HepG2 (cell line): ENCODE measurements around the gene ZDHHC14. TPM values are rescaled to one million over a fixed set of nuclear protein-coding genes. Genes with fewer than 3 reads are reported as not detected.

Experiments used
- ATAC-seq: fragments of 200-7000 bp; cut with Tn5 transposase; 3 replicates; pipeline ENCODE4 v1.9.1; 2020; ENCODE audit warnings: mild to moderate bottlenecking, moderate library complexity
- BruUV-seq: library from RNA; stranded (reverse); fragments of 400-500 nt; replicated peaks from 2 replicates; lab custom pipeline; 2021; lab: Mats Ljungman, UMichigan
- CTCF ChIA-PET: fragments of 300-600 bp; formaldehyde crosslinking; extraction: SDS; loops from one replicate; lab custom pipeline; 2021; ENCODE audit warnings: low total read pairs, inconsistent platforms, low intra/inter-chr PET ratio; lab: Yijun Ruan, JAX
- POLR2A ChIA-PET: fragments of 350-600 bp; sonication (Branson Sonifier 250); formaldehyde crosslinking; loops from one replicate; lab custom pipeline; 2020; ENCODE audit warnings: antibody characterized with exemption, inconsistent platforms; lab: Yijun Ruan, JAX
- DNase-seq: peaks from one replicate; pipeline ENCODE4 v3.0.0-alpha.2; 2015; ENCODE audit warnings: low spot score
- FAIRE-seq: peaks from 3 replicates; lab custom pipeline; 2011; peaks lifted over from hg19 to GRCh38; lab: Jason Lieb, UNC
- H2AFZ ChIP-seq: one replicate; pipeline ENCODE4 v1.6.1; 2011; ENCODE audit warnings: low read length, inconsistent platforms
- H3K27ac ChIP-seq: fragments of 300-600 bp; 3 replicates; pipeline ENCODE4 v1.8.0; 2011; ENCODE audit warnings: mixed run types, mild to moderate bottlenecking, mixed read lengths, low read length, inconsistent platforms; ENCODE audit not compliant: insufficient read depth; ENCODE audit errors: extremely low read length
- H3K27me3 ChIP-seq, 2 experiments: fragments of 200-600 bp in 1 of 2; 2 replicates in 1 of 2; 3 replicates in 1 of 2; pipeline versions ENCODE4 v1.6.0 to v1.8.0; 2011; ENCODE audit warnings: low read length in 2 of 2, mild to moderate bottlenecking in 2 of 2, moderate library complexity in 2 of 2, inconsistent platforms in 1 of 2; ENCODE audit not compliant: insufficient read depth in 2 of 2, control insufficient read depth in 1 of 2
- H3K36me3 ChIP-seq, 2 experiments: fragments of 200-600 bp in 1 of 2; replicated peaks in 1 of 2; 2 replicates in 1 of 2; 3 replicates in 1 of 2; pipeline versions ENCODE4 v1.5.1 to v1.8.0; 2011; ENCODE audit warnings: low read length in 2 of 2, inconsistent platforms in 1 of 2; ENCODE audit not compliant: insufficient read depth in 2 of 2, control insufficient read depth in 1 of 2
- H3K4me1 ChIP-seq: 2 replicates; pipeline ENCODE4 v1.5.1; 2012; ENCODE audit warnings: low read length, inconsistent platforms; ENCODE audit not compliant: insufficient read depth
- H3K4me2 ChIP-seq: 2 replicates; pipeline ENCODE4 v1.6.0; 2011; ENCODE audit warnings: low read depth, low read length, inconsistent platforms
- H3K4me3 ChIP-seq, 3 experiments: fragments of 200-600 bp in 1 of 3; sonication (generic), shearing (Covaris generic) in 1 of 3; replicated peaks in 1 of 3; 2 replicates each; pipeline ENCODE4 v1.5.1; 2011 to 2016; ENCODE audit warnings: low read length in 3 of 3, inconsistent platforms in 2 of 3, low read depth in 2 of 3, mild to moderate bottlenecking in 2 of 3, control low read depth in 1 of 3, mixed read lengths in 1 of 3; ENCODE audit not compliant: insufficient read depth in 1 of 3
- H3K79me2 ChIP-seq: one replicate; pipeline ENCODE4 v1.6.1; 2011; ENCODE audit warnings: low read length, inconsistent platforms; ENCODE audit not compliant: insufficient read depth
- H3K9ac ChIP-seq: 2 replicates; pipeline ENCODE4 v1.6.0; 2011; ENCODE audit warnings: mild to moderate bottlenecking, low read depth, low read length, inconsistent platforms; ENCODE audit not compliant: insufficient read depth
- H3K9me3 ChIP-seq: 2 replicates; pipeline ENCODE4 v1.5.1; 2012; ENCODE audit warnings: mild to moderate bottlenecking, low read length
- H4K20me1 ChIP-seq: 2 replicates; pipeline ENCODE4 v1.6.0; 2011; ENCODE audit warnings: inconsistent platforms, mild to moderate bottlenecking, low read length, moderate library complexity; ENCODE audit not compliant: insufficient read depth
- ZBTB38 ChIP-seq: sonication (generic); formaldehyde crosslinking; IDR thresholded peaks from 2 replicates; pipeline ENCODE4 v1.5.1; 2020; ENCODE audit warnings: mild to moderate bottlenecking, missing genetic modification reagents
- ZNF7 ChIP-seq: IDR thresholded peaks from 2 replicates; pipeline ENCODE4 v1.6.1; 2016; ENCODE audit warnings: missing biosample characterization, missing genetic modification reagents
- ZNF746 ChIP-seq: sonication (generic); formaldehyde crosslinking; IDR thresholded peaks from 2 replicates; pipeline ENCODE4 v1.8.0; 2022; ENCODE audit warnings: mild to moderate bottlenecking, missing genetic modification reagents
- WGBS: methylation state at CpG from one replicate; pipeline ENCODE4 v1.1.6; 2017; ENCODE audit warnings: low lambda C conversion rate; 5-methylcytosine and 5-hydroxymethylcytosine counted together
- in situ Hi-C: cut with HindIII; loops from 2 replicates; pipeline ENCODE4 v1.10.0; 2017; ENCODE audit warnings: low pct_unique_long_range_greater_than_20kb; ENCODE audit not compliant: extremely low pct_ligation_motif_present
- intact Hi-C: fragments of 100-400 bp; cut with micrococcal nuclease; formaldehyde crosslinking; loops from one replicate; pipeline ENCODE4 v1.10.0; 2022; ENCODE audit not compliant: unreplicated experiment
- polyA plus RNA-seq, 8 experiments: library from polyadenylated mRNA; depleted of rRNA in 3 of 8; stranded (reverse) in 7 of 8; unstranded in 1 of 8; fragments of >200 nt; fragmentation: Illumina TruSeq in 4 of 8; extraction: Trizol in 4 of 8; gene quantifications; 2 replicates each; pipeline versions ENCODE4 v1.2.1 to v1.2.3, GENCODE V29; 2011 to 2016; ENCODE audit warnings: low read depth in 4 of 8, missing spikeins in 1 of 8, mixed read lengths in 1 of 8; ENCODE audit not compliant: insufficient read depth in 1 of 8
- total RNA-seq, 5 experiments: library from RNA; depleted of rRNA; stranded (reverse); fragments of >200 nt; fragmentation: Illumina TruSeq; extraction: Trizol; gene quantifications; 2 replicates each; pipeline ENCODE4 v1.2.3, GENCODE V29; 2016; ENCODE audit warnings: low read depth in 1 of 5
- TF ChIP-seq, protein P1 (sequence below): sonication (generic); formaldehyde crosslinking; IDR thresholded peaks from 2 replicates; pipeline ENCODE4 v1.4.0; 2020; ENCODE audit warnings: mild to moderate bottlenecking, missing genetic modification reagents
- TF ChIP-seq, protein P2 (sequence below): sonication (generic); formaldehyde crosslinking; conservative IDR thresholded peaks from 2 replicates; pipeline ENCODE4 v1.8.1; 2023; ENCODE audit warnings: missing genetic modification reagents
- TF ChIP-seq, protein P3 (sequence below): IDR thresholded peaks from 2 replicates; pipeline ENCODE4 v1.6.1; 2016; ENCODE audit warnings: low read depth

The ZDHHC14 gene
- total and polyA plus RNA-seq, 2 of the 13 experiments (the other 11 are each of a cell fraction or from before 2014, with no cell fraction given), result 3.7 to 9.5 TPM

DNA sequence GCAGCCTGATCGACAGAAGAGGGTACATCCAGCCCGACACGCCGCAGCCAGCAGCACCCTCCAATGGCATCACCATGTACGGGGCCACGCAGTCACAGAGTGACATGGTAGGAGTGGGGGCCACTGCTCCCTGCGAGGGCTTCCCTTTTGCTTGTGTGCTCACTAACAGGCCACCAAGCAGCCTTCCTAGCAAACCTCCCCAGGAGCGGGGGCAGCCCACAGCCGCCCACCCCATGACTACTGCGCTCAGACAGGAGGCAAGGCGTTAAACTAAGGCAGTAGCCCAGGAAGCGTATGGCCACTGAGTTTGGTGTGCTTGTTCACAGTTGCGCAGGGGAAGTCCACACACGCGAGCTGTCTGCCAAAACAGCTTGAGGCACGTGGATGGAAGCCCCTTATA, 272.5 kb downstream of the ZDHHC14 start:
- Histone ChIP-seq H3K27ac (no peak overlapping the region), H3K9ac (no peak overlapping the region), H2AFZ (no peak overlapping the region), H3K4me1 (no peaks in the 10 kb centered on the region), H3K4me3 (no peak overlapping the region), H4K20me1 (no peaks in the 10 kb centered on the region), H3K27me3 (no peaks in the 10 kb centered on the region), H3K79me2 (no peaks in the 10 kb centered on the region), H3K36me3 (0 out of 5 replicates have a peak, but pooled peaks cover 0 to 2% of the 10 kb centered on the region in 2 experiments), H3K9me3 (no peaks in the 10 kb centered on the region), H3K4me2 (no peak overlapping the region)
- no peak for TF ChIP-seq ZBTB38 (CRISPR knock-in tag)
- TF ChIP-seq, protein P1, sequence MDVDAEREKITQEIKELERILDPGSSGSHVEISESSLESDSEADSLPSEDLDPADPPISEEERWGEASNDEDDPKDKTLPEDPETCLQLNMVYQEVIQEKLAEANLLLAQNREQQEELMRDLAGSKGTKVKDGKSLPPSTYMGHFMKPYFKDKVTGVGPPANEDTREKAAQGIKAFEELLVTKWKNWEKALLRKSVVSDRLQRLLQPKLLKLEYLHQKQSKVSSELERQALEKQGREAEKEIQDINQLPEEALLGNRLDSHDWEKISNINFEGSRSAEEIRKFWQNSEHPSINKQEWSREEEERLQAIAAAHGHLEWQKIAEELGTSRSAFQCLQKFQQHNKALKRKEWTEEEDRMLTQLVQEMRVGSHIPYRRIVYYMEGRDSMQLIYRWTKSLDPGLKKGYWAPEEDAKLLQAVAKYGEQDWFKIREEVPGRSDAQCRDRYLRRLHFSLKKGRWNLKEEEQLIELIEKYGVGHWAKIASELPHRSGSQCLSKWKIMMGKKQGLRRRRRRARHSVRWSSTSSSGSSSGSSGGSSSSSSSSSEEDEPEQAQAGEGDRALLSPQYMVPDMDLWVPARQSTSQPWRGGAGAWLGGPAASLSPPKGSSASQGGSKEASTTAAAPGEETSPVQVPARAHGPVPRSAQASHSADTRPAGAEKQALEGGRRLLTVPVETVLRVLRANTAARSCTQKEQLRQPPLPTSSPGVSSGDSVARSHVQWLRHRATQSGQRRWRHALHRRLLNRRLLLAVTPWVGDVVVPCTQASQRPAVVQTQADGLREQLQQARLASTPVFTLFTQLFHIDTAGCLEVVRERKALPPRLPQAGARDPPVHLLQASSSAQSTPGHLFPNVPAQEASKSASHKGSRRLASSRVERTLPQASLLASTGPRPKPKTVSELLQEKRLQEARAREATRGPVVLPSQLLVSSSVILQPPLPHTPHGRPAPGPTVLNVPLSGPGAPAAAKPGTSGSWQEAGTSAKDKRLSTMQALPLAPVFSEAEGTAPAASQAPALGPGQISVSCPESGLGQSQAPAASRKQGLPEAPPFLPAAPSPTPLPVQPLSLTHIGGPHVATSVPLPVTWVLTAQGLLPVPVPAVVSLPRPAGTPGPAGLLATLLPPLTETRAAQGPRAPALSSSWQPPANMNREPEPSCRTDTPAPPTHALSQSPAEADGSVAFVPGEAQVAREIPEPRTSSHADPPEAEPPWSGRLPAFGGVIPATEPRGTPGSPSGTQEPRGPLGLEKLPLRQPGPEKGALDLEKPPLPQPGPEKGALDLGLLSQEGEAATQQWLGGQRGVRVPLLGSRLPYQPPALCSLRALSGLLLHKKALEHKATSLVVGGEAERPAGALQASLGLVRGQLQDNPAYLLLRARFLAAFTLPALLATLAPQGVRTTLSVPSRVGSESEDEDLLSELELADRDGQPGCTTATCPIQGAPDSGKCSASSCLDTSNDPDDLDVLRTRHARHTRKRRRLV (CRISPR knock-in tag), result no peak
- TF ChIP-seq ZNF746 (CRISPR knock-in tag), result no peak
- TF ChIP-seq, protein P2, sequence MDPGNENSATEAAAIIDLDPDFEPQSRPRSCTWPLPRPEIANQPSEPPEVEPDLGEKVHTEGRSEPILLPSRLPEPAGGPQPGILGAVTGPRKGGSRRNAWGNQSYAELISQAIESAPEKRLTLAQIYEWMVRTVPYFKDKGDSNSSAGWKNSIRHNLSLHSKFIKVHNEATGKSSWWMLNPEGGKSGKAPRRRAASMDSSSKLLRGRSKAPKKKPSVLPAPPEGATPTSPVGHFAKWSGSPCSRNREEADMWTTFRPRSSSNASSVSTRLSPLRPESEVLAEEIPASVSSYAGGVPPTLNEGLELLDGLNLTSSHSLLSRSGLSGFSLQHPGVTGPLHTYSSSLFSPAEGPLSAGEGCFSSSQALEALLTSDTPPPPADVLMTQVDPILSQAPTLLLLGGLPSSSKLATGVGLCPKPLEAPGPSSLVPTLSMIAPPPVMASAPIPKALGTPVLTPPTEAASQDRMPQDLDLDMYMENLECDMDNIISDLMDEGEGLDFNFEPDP (CRISPR knock-in tag), result no peak
- no peak for TF ChIP-seq ZNF7 (CRISPR knock-in tag)
- TF ChIP-seq, protein P3, sequence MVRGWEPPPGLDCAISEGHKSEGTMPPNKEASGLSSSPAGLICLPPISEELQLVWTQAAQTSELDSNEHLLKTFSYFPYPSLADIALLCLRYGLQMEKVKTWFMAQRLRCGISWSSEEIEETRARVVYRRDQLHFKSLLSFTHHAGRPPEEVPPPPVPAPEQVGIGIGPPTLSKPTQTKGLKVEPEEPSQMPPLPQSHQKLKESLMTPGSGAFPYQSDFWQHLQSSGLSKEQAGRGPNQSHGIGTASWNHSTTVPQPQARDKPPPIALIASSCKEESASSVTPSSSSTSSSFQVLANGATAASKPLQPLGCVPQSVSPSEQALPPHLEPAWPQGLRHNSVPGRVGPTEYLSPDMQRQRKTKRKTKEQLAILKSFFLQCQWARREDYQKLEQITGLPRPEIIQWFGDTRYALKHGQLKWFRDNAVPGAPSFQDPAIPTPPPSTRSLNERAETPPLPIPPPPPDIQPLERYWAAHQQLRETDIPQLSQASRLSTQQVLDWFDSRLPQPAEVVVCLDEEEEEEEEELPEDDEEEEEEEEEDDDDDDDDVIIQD (CRISPR knock-in tag), result no peak
- DNase-seq (no peak), FAIRE-seq (no peak), ATAC-seq (no peak)
- intact Hi-C loops, result no loop called here
- no TSS peak for BruUV-seq
- POLR2A ChIA-PET, result no interaction called here
- WGBS, result 96% methylated on average over 14 of the region's 16 CpGs
- in situ Hi-C loops, result no loop called here
- CTCF ChIA-PET, result no interaction called here
